ENCODE results near the gene TSPAN32. TPM values are rescaled to one million over a fixed set of nuclear protein-coding genes. Genes with fewer than 3 reads are reported as not detected.
"Not testable (repeated sequence)": the region's sequence is repeated elsewhere in the genome, so short reads cannot be mapped to it uniquely, and the experiment has no call there.

Gene TSPAN32
- total RNA-seq, 2 experiments from 2014 or later = 5.5 to 6.5 TPM

GRCh38 chr11:2346014-2346413 lies 44.2 kb downstream of the TSPAN32 start:
- H3K4me3 Mint-ChIP-seq = no peak overlapping the region
- no peaks in the 10 kb centered on the region for H3K27me3 Mint-ChIP-seq
- H3K36me3 Mint-ChIP-seq = no peaks in the 10 kb centered on the region
- no peaks in the 10 kb centered on the region for H3K4me1 Mint-ChIP-seq (ENCODE audit: low read depth)
- peaks cover 17% of the 10 kb centered on the region for H3K9me3 Mint-ChIP-seq
- DNase-seq = no peak
- POLR2A ChIA-PET = no interaction called here
- intact Hi-C loops (cut with micrococcal nuclease) = no loop called here
- CTCF ChIA-PET = interaction anchor here (1.0 to 1.2 kb wide), 2 partner anchors 9 to 74 kb away, joined by 3 to 7 read pairs; no protein-coding TSS in a partner anchor
- no peak overlapping the region for H3K27ac Mint-ChIP-seq

- intact Hi-C loops (cut with micrococcal nuclease) = no loop called here
- H3K27me3 Mint-ChIP-seq = no peaks in the 10 kb centered on the region
- no peak overlapping the region for H3K27ac Mint-ChIP-seq
- DNase-seq = no peak
- ChIA-PET CTCF (interaction anchor here (1.0 to 1.2 kb wide), 2 partner anchors 10 to 73 kb away, joined by 3 to 7 read pairs; no protein-coding TSS in a partner anchor), POLR2A (no interaction called here)
- no peaks in the 10 kb centered on the region for H3K36me3 Mint-ChIP-seq
- no peaks in the 10 kb centered on the region for H3K4me1 Mint-ChIP-seq (ENCODE audit: low read depth)
- H3K9me3 Mint-ChIP-seq = peaks cover 17% of the 10 kb centered on the region
- H3K4me3 Mint-ChIP-seq = no peak overlapping the region
These were observed 44.9 kb downstream of the TSPAN32 start for GRCh38 chr11:2346586-2347307.

GRCh38 chr11:2347308-2347830 lies 45.6 kb downstream of the TSPAN32 start:
- no peak overlapping the region for H3K4me3 Mint-ChIP-seq
- no peaks in the 10 kb centered on the region for H3K4me1 Mint-ChIP-seq (ENCODE audit: low read depth)
- no peak overlapping the region for H3K27ac Mint-ChIP-seq
- no peak for DNase-seq
- ChIA-PET CTCF (no interaction called here), POLR2A (no interaction called here)
- intact Hi-C loops (cut with micrococcal nuclease) = no loop called here
- no peaks in the 10 kb centered on the region for H3K27me3 Mint-ChIP-seq
- peaks cover 17% of the 10 kb centered on the region for H3K9me3 Mint-ChIP-seq
- H3K36me3 Mint-ChIP-seq = no peaks in the 10 kb centered on the region

- CTCF ChIA-PET = no interaction called here
- peaks cover 16% of the 10 kb centered on the region for H3K9me3 Mint-ChIP-seq
- H3K4me1 Mint-ChIP-seq (ENCODE audit: low read depth) = no peaks in the 10 kb centered on the region
- no peak overlapping the region for H3K27ac Mint-ChIP-seq
- DNase-seq = no peak
- no peaks in the 10 kb centered on the region for H3K36me3 Mint-ChIP-seq
- POLR2A ChIA-PET = no interaction called here
- no peak overlapping the region for H3K4me3 Mint-ChIP-seq
- H3K27me3 Mint-ChIP-seq = no peaks in the 10 kb centered on the region
- intact Hi-C loops (cut with micrococcal nuclease) = no loop called here
These were observed 47.2 kb downstream of the TSPAN32 start for GRCh38 chr11:2348986-2349385.

- H3K27me3 Mint-ChIP-seq = no peaks in the 10 kb centered on the region
- no peak overlapping the region for H3K27ac Mint-ChIP-seq
- ChIA-PET POLR2A (no interaction called here), CTCF (interaction anchor here (0.8 kb wide), 1 partner anchor 69 kb away, joined by 3 read pairs; no protein-coding TSS in a partner anchor)
- H3K4me1 Mint-ChIP-seq (ENCODE audit: low read depth) = no peaks in the 10 kb centered on the region
- DNase-seq = no peak
- peaks cover 9% of the 10 kb centered on the region for H3K9me3 Mint-ChIP-seq
- H3K36me3 Mint-ChIP-seq = no peaks in the 10 kb centered on the region
- intact Hi-C loops (cut with micrococcal nuclease) = no loop called here
- H3K4me3 Mint-ChIP-seq = no peak overlapping the region
These were observed 49.9 kb downstream of the TSPAN32 start for GRCh38 chr11:2351701-2352100.

GRCh38 chr11:2352420-2352819 lies 50.6 kb downstream of the TSPAN32 start:
- intact Hi-C loops (cut with micrococcal nuclease) = no loop called here

GRCh38 chr11:2355000-2355644 lies 53.3 kb downstream of the TSPAN32 start:
- H3K36me3 Mint-ChIP-seq = no peaks in the 10 kb centered on the region
- no peaks in the 10 kb centered on the region for H3K4me1 Mint-ChIP-seq (ENCODE audit: low read depth)
- no peak overlapping the region for H3K4me3 Mint-ChIP-seq
- no peaks in the 10 kb centered on the region for H3K9me3 Mint-ChIP-seq
- intact Hi-C loops (cut with micrococcal nuclease) = no loop called here
- ChIA-PET POLR2A (no interaction called here), CTCF (interaction anchor here (0.9 kb wide), 1 partner anchor 66 kb away, joined by 3 read pairs; no protein-coding TSS in a partner anchor)
- no peaks in the 10 kb centered on the region for H3K27me3 Mint-ChIP-seq
- no peak for DNase-seq
- no peak overlapping the region for H3K27ac Mint-ChIP-seq

More at GRCh38 chr11:2352420-2352819, 50.6 kb downstream of the TSPAN32 start:
- Mint-ChIP-seq H3K27ac (no peak overlapping the region), H3K4me3 (no peak overlapping the region), H3K27me3 (no peaks in the 10 kb centered on the region), H3K36me3 (no peaks in the 10 kb centered on the region), H3K9me3 (peaks cover 9% of the 10 kb centered on the region), H3K4me1 (ENCODE audit: low read depth) (no peaks in the 10 kb centered on the region)
- ChIA-PET POLR2A (no interaction called here), CTCF (interaction anchor here (0.8 kb wide), 1 partner anchor 68 kb away, joined by 3 read pairs; no protein-coding TSS in a partner anchor)
- no peak for DNase-seq

- no peaks in the 10 kb centered on the region for H3K36me3 Mint-ChIP-seq
- H3K27me3 Mint-ChIP-seq = no peaks in the 10 kb centered on the region
- H3K27ac Mint-ChIP-seq = no peak overlapping the region
- intact Hi-C loops (cut with micrococcal nuclease) = no loop called here
- no peak overlapping the region for H3K4me3 Mint-ChIP-seq
- H3K4me1 Mint-ChIP-seq (ENCODE audit: low read depth) = no peaks in the 10 kb centered on the region
- DNase-seq = no peak
- ChIA-PET CTCF (no interaction called here), POLR2A (no interaction called here)
- H3K9me3 Mint-ChIP-seq = no peaks in the 10 kb centered on the region
These were observed 55.4 kb downstream of the TSPAN32 start for GRCh38 chr11:2357246-2357645.

- H3K4me3 Mint-ChIP-seq; DNase-seq; H3K27ac Mint-ChIP-seq; H3K4me1 Mint-ChIP-seq (ENCODE audit: low read depth); H3K9me3 Mint-ChIP-seq; intact Hi-C loops (cut with micrococcal nuclease); POLR2A ChIA-PET; H3K27me3 Mint-ChIP-seq; CTCF ChIA-PET; H3K36me3 Mint-ChIP-seq: not testable (repeated sequence)
These were observed 55.8 kb downstream of the TSPAN32 start for GRCh38 chr11:2357651-2358050.

- H3K27ac Mint-ChIP-seq = no peak overlapping the region
- no peaks in the 10 kb centered on the region for H3K9me3 Mint-ChIP-seq
- intact Hi-C loops (cut with micrococcal nuclease) = no loop called here
- H3K4me3 Mint-ChIP-seq = no peak overlapping the region
- no peaks in the 10 kb centered on the region for H3K27me3 Mint-ChIP-seq
- no peaks in the 10 kb centered on the region for H3K4me1 Mint-ChIP-seq (ENCODE audit: low read depth)
- POLR2A ChIA-PET = no interaction called here
- no peaks in the 10 kb centered on the region for H3K36me3 Mint-ChIP-seq
- DNase-seq = no peak
- CTCF ChIA-PET = interaction anchor here (1.3 kb wide), 1 partner anchor 62 kb away, joined by 3 read pairs; no protein-coding TSS in a partner anchor
These were observed 57.1 kb downstream of the TSPAN32 start for GRCh38 chr11:2358754-2359442.

- ChIA-PET POLR2A (no interaction called here), CTCF (interaction anchor here (1.3 kb wide), 1 partner anchor 61 kb away, joined by 3 read pairs; no protein-coding TSS in a partner anchor)
- Mint-ChIP-seq H3K4me3 (no peak overlapping the region), H3K27me3 (no peaks in the 10 kb centered on the region), H3K27ac (no peak overlapping the region), H3K36me3 (no peaks in the 10 kb centered on the region), H3K9me3 (no peaks in the 10 kb centered on the region), H3K4me1 (ENCODE audit: low read depth) (no peaks in the 10 kb centered on the region)
- intact Hi-C loops (cut with micrococcal nuclease) = no loop called here
- no peak for DNase-seq
These were observed 57.7 kb downstream of the TSPAN32 start for GRCh38 chr11:2359557-2359956.

GRCh38 chr11:2360081-2360642 lies 58.3 kb downstream of the TSPAN32 start:
- no peak overlapping the region for H3K27ac Mint-ChIP-seq
- H3K36me3 Mint-ChIP-seq = no peaks in the 10 kb centered on the region
- H3K27me3 Mint-ChIP-seq = no peaks in the 10 kb centered on the region
- no peaks in the 10 kb centered on the region for H3K9me3 Mint-ChIP-seq
- POLR2A ChIA-PET = no interaction called here
- no peak overlapping the region for H3K4me3 Mint-ChIP-seq
- DNase-seq = no peak
- CTCF ChIA-PET = no interaction called here
- intact Hi-C loops (cut with micrococcal nuclease) = no loop called here
- no peaks in the 10 kb centered on the region for H3K4me1 Mint-ChIP-seq (ENCODE audit: low read depth)
